ENCODE results near the gene MYO3B. TPM values are rescaled to one million over a fixed set of nuclear protein-coding genes. Genes with fewer than 3 reads are reported as not detected.

Gene MYO3B
- total RNA-seq, 1 experiment from 2014 or later: 0.52 TPM

GRCh38 chr2:170157025-170157684, 20.8 kb upstream of the MYO3B start:
- no peak overlapping the region for H3K27ac ChIP-seq (ENCODE audit: low read depth, low read length, poor library complexity, severe bottlenecking)
- H3K27me3 ChIP-seq (replicated peaks; ENCODE audit: insufficient read depth, low read depth, low read length, poor library complexity): no peaks in the 10 kb centered on the region
- peaks cover 46% of the 10 kb centered on the region for H3K4me1 ChIP-seq (ENCODE audit: insufficient read depth, low read length, poor library complexity, severe bottlenecking)
- POLR2A ChIA-PET (ENCODE audit: low non-redundant PET): no interaction called here
- peaks cover 8% of the 10 kb centered on the region for H3K9me3 ChIP-seq (ENCODE audit: low read depth, low read length, poor library complexity, severe bottlenecking)
- H3K36me3 ChIP-seq (ENCODE audit: insufficient read depth, low read length, poor library complexity, severe bottlenecking): no peaks in the 10 kb centered on the region
- CTCF ChIA-PET: no interaction called here
- no peak overlapping the region for H3K4me3 ChIP-seq (ENCODE audit: low read depth, low read length, poor library complexity, severe bottlenecking)
- no peak for DNase-seq (ENCODE audit: low spot score)
- intact Hi-C loops (cut with micrococcal nuclease; ENCODE audit: unreplicated experiment): no loop called here
- BruUV-seq (replicated peaks): no TSS peak
- TF ChIP-seq CTCF (conservative IDR thresholded peaks at IDR 0.05; ENCODE audit: low read depth, low read length) (no peak), EZH2 (IDR thresholded peaks at IDR 0.05; ENCODE audit: borderline replicate concordance, low read depth, low read length, poor library complexity, severe bottlenecking) (no peak)

GRCh38 chr2:170159060-170159459, 18.9 kb upstream of the MYO3B start:
- Histone ChIP-seq H3K36me3 (ENCODE audit: insufficient read depth, low read length, poor library complexity, severe bottlenecking) (no peaks in the 10 kb centered on the region), H3K4me1 (ENCODE audit: insufficient read depth, low read length, poor library complexity, severe bottlenecking) (peaks cover 44% of the 10 kb centered on the region), H3K27me3 (replicated peaks; ENCODE audit: insufficient read depth, low read depth, low read length, poor library complexity) (no peaks in the 10 kb centered on the region), H3K9me3 (ENCODE audit: low read depth, low read length, poor library complexity, severe bottlenecking) (no peaks in the 10 kb centered on the region), H3K4me3 (ENCODE audit: low read depth, low read length, poor library complexity, severe bottlenecking) (no peak overlapping the region), H3K27ac (ENCODE audit: low read depth, low read length, poor library complexity, severe bottlenecking) (no peak overlapping the region)
- DNase-seq (ENCODE audit: low spot score): no peak
- CTCF ChIA-PET: no interaction called here
- intact Hi-C loops (cut with micrococcal nuclease; ENCODE audit: unreplicated experiment): no loop called here
- BruUV-seq (replicated peaks): no TSS peak
- TF ChIP-seq CTCF (conservative IDR thresholded peaks at IDR 0.05; ENCODE audit: low read depth, low read length) (no peak), EZH2 (IDR thresholded peaks at IDR 0.05; ENCODE audit: borderline replicate concordance, low read depth, low read length, poor library complexity, severe bottlenecking) (no peak)
- POLR2A ChIA-PET (ENCODE audit: low non-redundant PET): no interaction called here

- no peak for DNase-seq (ENCODE audit: low spot score)
- Histone ChIP-seq H3K27me3 (replicated peaks; ENCODE audit: insufficient read depth, low read depth, low read length, poor library complexity) (no peaks in the 10 kb centered on the region), H3K9me3 (ENCODE audit: low read depth, low read length, poor library complexity, severe bottlenecking) (no peaks in the 10 kb centered on the region), H3K4me3 (ENCODE audit: low read depth, low read length, poor library complexity, severe bottlenecking) (no peak overlapping the region), H3K36me3 (ENCODE audit: insufficient read depth, low read length, poor library complexity, severe bottlenecking) (no peaks in the 10 kb centered on the region), H3K4me1 (ENCODE audit: insufficient read depth, low read length, poor library complexity, severe bottlenecking) (peaks cover 20% of the 10 kb centered on the region), H3K27ac (ENCODE audit: low read depth, low read length, poor library complexity, severe bottlenecking) (peak overlapping the region; percentile 1)
- POLR2A ChIA-PET (ENCODE audit: low non-redundant PET): interaction anchor here (0.6 kb wide), 1 partner anchor 1248 kb away, joined by 3 read pairs; no protein-coding TSS in a partner anchor
- CTCF ChIA-PET: interaction anchor here (0.6 kb wide), 1 partner anchor 33 kb away, joined by 3 read pairs; no protein-coding TSS in a partner anchor
- intact Hi-C loops (cut with micrococcal nuclease; ENCODE audit: unreplicated experiment): no loop called here
- TF ChIP-seq EZH2 (IDR thresholded peaks at IDR 0.05; ENCODE audit: borderline replicate concordance, low read depth, low read length, poor library complexity, severe bottlenecking): no peak
- TF ChIP-seq CTCF (conservative IDR thresholded peaks at IDR 0.05; ENCODE audit: low read depth, low read length): no peak
- no TSS peak for BruUV-seq (replicated peaks)
Measured at GRCh38 chr2:170161516-170162270, 16.3 kb upstream of the MYO3B start.
